Upper lobe of left lung (tissue), 6 donors: Measurements from ENCODE around the gene FILIP1L. TPM values are rescaled to one million over a fixed set of nuclear protein-coding genes. Genes with fewer than 3 reads are reported as not detected.

ENCODE experiments used
- ATAC-seq, 2 donors: fragments of 200-7000 bp; cut with Tn5 transposase; one replicate each; pipeline ENCODE4 v1.9.1; 2022; ENCODE audit warnings: mild to moderate bottlenecking in 2 of 2, moderate library complexity in 2 of 2; ENCODE audit not compliant: low FRiP score in 2 of 2
- DNase-seq, 2 donors: peaks; one replicate each; pipeline ENCODE4 v3.0.0-alpha.2; 2019 to 2020
- H3K27ac ChIP-seq, 4 donors: fragments of 200-600 bp; sonication (generic); one replicate each; pipeline ENCODE4 v1.5.1; 2016 to 2019
- H3K27me3 ChIP-seq, 4 donors: fragments of 200-600 bp; sonication (generic); one replicate each; pipeline ENCODE4 v1.5.1; 2017 to 2019
- H3K36me3 ChIP-seq, 4 donors: fragments of 200-600 bp; sonication (generic); one replicate each; pipeline ENCODE4 v1.5.1; 2016 to 2019
- H3K4me1 ChIP-seq, 4 donors: fragments of 200-600 bp; sonication (generic); one replicate each; pipeline ENCODE4 v1.5.1; 2018 to 2019
- H3K4me3 ChIP-seq, 4 donors: fragments of 200-600 bp; sonication (generic); one replicate each; pipeline ENCODE4 v1.5.1; 2017 to 2019; ENCODE audit warnings: mild to moderate bottlenecking in 2 of 4, moderate library complexity in 1 of 4
- H3K9me3 ChIP-seq, 4 donors: fragments of 200-600 bp; sonication (generic); one replicate each; pipeline ENCODE4 v1.5.1; 2018 to 2019
- CTCF ChIP-seq, 6 experiments: fragments of 450-650 bp in 4 of 6; fragments of 200-600 bp in 2 of 6; sonication (generic) in 2 of 6; IDR thresholded peaks; one replicate each; pipeline ENCODE4 v1.5.1; 2016 to 2019; ENCODE audit warnings: antibody characterized with exemption in 6 of 6
- EP300 ChIP-seq, 4 donors: sonication (generic); formaldehyde crosslinking; IDR thresholded peaks; one replicate each; pipeline ENCODE4 v1.5.1; 2017; ENCODE audit warnings: antibody characterized with exemption in 4 of 4, control low read depth in 2 of 4
- POLR2A ChIP-seq, 4 donors: fragments of 450-650 bp; IDR thresholded peaks; one replicate each; pipeline ENCODE4 v1.5.1; 2016 to 2017; ENCODE audit warnings: antibody characterized with exemption in 4 of 4, mild to moderate bottlenecking in 2 of 4
- POLR2AphosphoS5 ChIP-seq, 2 donors: sonication (generic); formaldehyde crosslinking; IDR thresholded peaks; one replicate each; pipeline ENCODE4 v1.5.1; 2017; ENCODE audit warnings: antibody characterized with exemption in 2 of 2
- WGBS, 2 donors: methylation state at CpG; one replicate each; pipeline ENCODE4 v1.1.5; 2017 to 2018; 5-methylcytosine and 5-hydroxymethylcytosine counted together
- total RNA-seq, 6 donors: library from RNA; depleted of rRNA in 4 of 6; stranded (reverse); fragments of >200 nt in 4 of 6; gene quantifications; one replicate each; pipeline versions ENCODE4 v1.1.0 to v1.2.1, GENCODE V29; 2016 to 2021
- donor health status: DM: no; HTN: no; CAD: no; lungs with moderate emphysema.
- donor health status: DM: no; HTN: yes; CAD: no; lungs with severe emphysema.

The FILIP1L gene
- total RNA-seq, 6 donors from 2014 or later, result 19.4 to 38.2 (median 25.9) TPM

- TF ChIP-seq POLR2A (IDR thresholded peaks at IDR 0.05), result no peak
- no peak for TF ChIP-seq CTCF (IDR thresholded peaks at IDR 0.05)
- TF ChIP-seq EP300 (IDR thresholded peaks at IDR 0.05), result no peak
- TF ChIP-seq POLR2AphosphoS5 (IDR thresholded peaks at IDR 0.05), result no peak
- WGBS, 2 donors, result 53 to 66% methylated on average over 2 of the region's 2 CpGs
- Histone ChIP-seq H3K9me3 (no peaks in the 10 kb centered on the region), H3K27ac (no peak overlapping the region), H3K4me3 (no peak overlapping the region), H3K4me1 (no peaks in the 10 kb centered on the region), H3K27me3 (no peaks in the 10 kb centered on the region), H3K36me3 (no peaks in the 10 kb centered on the region)
- no peak for ATAC-seq
- DNase-seq, result no peak
Observed at GRCh38 chr3:99984668-99985067, 129.6 kb downstream of the FILIP1L start.

GRCh38 chr3:99984139-99984538 is 130.2 kb downstream of the FILIP1L start:
- ATAC-seq (no peak), DNase-seq (no peak)
- Histone ChIP-seq H3K4me3 (no peak overlapping the region), H3K27me3 (no peaks in the 10 kb centered on the region), H3K4me1 (no peaks in the 10 kb centered on the region), H3K27ac (no peak overlapping the region), H3K9me3 (no peaks in the 10 kb centered on the region), H3K36me3 (no peaks in the 10 kb centered on the region)
- no peak for TF ChIP-seq POLR2A (IDR thresholded peaks at IDR 0.05)
- no peak for TF ChIP-seq EP300 (IDR thresholded peaks at IDR 0.05)
- no peak for TF ChIP-seq CTCF (IDR thresholded peaks at IDR 0.05)
- TF ChIP-seq POLR2AphosphoS5 (IDR thresholded peaks at IDR 0.05), result no peak

GRCh38 chr3:99982650-99983049 is 131.7 kb downstream of the FILIP1L start:
- 93 to 95% methylated on average over 2 of the region's 2 CpGs for WGBS, 2 donors
- ATAC-seq (no peak), DNase-seq (no peak)
- Histone ChIP-seq H3K9me3 (no peaks in the 10 kb centered on the region), H3K4me1 (no peaks in the 10 kb centered on the region), H3K27ac (no peak overlapping the region), H3K4me3 (no peak overlapping the region), H3K36me3 (no peaks in the 10 kb centered on the region), H3K27me3 (no peaks in the 10 kb centered on the region)
- TF ChIP-seq EP300 (IDR thresholded peaks at IDR 0.05) (no peak), CTCF (IDR thresholded peaks at IDR 0.05) (no peak), POLR2A (IDR thresholded peaks at IDR 0.05) (no peak), POLR2AphosphoS5 (IDR thresholded peaks at IDR 0.05) (no peak)

GRCh38 chr3:99981138-99981537 is 133.2 kb downstream of the FILIP1L start:
- Histone ChIP-seq H3K27me3 (no peaks in the 10 kb centered on the region), H3K9me3 (no peaks in the 10 kb centered on the region), H3K27ac (no peak overlapping the region), H3K36me3 (no peaks in the 10 kb centered on the region), H3K4me1 (no peaks in the 10 kb centered on the region), H3K4me3 (no peak overlapping the region)
- 89 to 100% methylated on average over 1 of the region's 1 CpG for WGBS, 2 donors
- DNase-seq, result no peak
- no peak for ATAC-seq
- TF ChIP-seq EP300 (IDR thresholded peaks at IDR 0.05), result no peak
- TF ChIP-seq CTCF (IDR thresholded peaks at IDR 0.05), result no peak
- TF ChIP-seq POLR2AphosphoS5 (IDR thresholded peaks at IDR 0.05), result no peak
- TF ChIP-seq POLR2A (IDR thresholded peaks at IDR 0.05), result no peak

GRCh38 chr3:99980606-99981005 is 133.7 kb downstream of the FILIP1L start:
- ATAC-seq (no peak), DNase-seq (no peak)
- no peaks in the 10 kb centered on the region for H3K27me3 ChIP-seq
- no peaks in the 10 kb centered on the region for H3K9me3 ChIP-seq
- 86 to 91% methylated on average over 3 of the region's 3 CpGs for WGBS, 2 donors
- H3K4me1 ChIP-seq, result no peaks in the 10 kb centered on the region
- TF ChIP-seq EP300 (IDR thresholded peaks at IDR 0.05) (no peak), POLR2A (IDR thresholded peaks at IDR 0.05) (no peak)
- H3K36me3 ChIP-seq, result no peaks in the 10 kb centered on the region
- no peak overlapping the region for H3K27ac ChIP-seq
- no peak overlapping the region for H3K4me3 ChIP-seq
